LNCaP clone FGC (cell line): ENCODE results near the gene MYF6.

Experiments used
- DNase-seq: peaks from one replicate; pipeline ENCODE4 v3.0.0-alpha.2; 2011; ENCODE audit warnings: low read depth
- H3K4me3 ChIP-seq: 2 replicates; pipeline ENCODE4 v1.5.1; 2011; ENCODE audit warnings: mild to moderate bottlenecking, low read depth, low read length, control low read depth
- TF ChIP-seq, protein P1 (sequence below): IDR thresholded peaks from 2 replicates; pipeline ENCODE4 v1.5.1; 2012; ENCODE audit warnings: mild to moderate bottlenecking; ENCODE audit not compliant: control insufficient read depth, insufficient read depth; ENCODE audit errors: extremely low read depth

Gene MYF6

GRCh38 chr12:80716696-80717469, 9.4 kb downstream of the MYF6 start, which contains the start of gene MYF5:
TSS of gene MYF5 (plus strand) at chr12:80716912. CDS start at chr12:80717064, 152 bp downstream.
- no peak within 1 kb of the TSS for H3K4me3 ChIP-seq
- TF ChIP-seq, protein P1, sequence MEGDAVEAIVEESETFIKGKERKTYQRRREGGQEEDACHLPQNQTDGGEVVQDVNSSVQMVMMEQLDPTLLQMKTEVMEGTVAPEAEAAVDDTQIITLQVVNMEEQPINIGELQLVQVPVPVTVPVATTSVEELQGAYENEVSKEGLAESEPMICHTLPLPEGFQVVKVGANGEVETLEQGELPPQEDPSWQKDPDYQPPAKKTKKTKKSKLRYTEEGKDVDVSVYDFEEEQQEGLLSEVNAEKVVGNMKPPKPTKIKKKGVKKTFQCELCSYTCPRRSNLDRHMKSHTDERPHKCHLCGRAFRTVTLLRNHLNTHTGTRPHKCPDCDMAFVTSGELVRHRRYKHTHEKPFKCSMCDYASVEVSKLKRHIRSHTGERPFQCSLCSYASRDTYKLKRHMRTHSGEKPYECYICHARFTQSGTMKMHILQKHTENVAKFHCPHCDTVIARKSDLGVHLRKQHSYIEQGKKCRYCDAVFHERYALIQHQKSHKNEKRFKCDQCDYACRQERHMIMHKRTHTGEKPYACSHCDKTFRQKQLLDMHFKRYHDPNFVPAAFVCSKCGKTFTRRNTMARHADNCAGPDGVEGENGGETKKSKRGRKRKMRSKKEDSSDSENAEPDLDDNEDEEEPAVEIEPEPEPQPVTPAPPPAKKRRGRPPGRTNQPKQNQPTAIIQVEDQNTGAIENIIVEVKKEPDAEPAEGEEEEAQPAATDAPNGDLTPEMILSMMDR: no peak
- DNase-seq: no peak

- DNase-seq: no peak
- TF ChIP-seq, protein P1: no peak
- H3K4me3 ChIP-seq: no peak overlapping the region
Observed at GRCh38 chr12:80717856-80718255, 10.4 kb downstream of the MYF6 start.

- H3K4me3 ChIP-seq: no peak overlapping the region
- TF ChIP-seq, protein P1: no peak
- no peak for DNase-seq
Observed at GRCh38 chr12:80720516-80720915, 13.1 kb downstream of the MYF6 start.

- TF ChIP-seq, protein P1: no peak
- DNase-seq: no peak
Observed at GRCh38 chr12:80721326-80721725, 13.9 kb downstream of the MYF6 start.

GRCh38 chr12:80745851-80746505, 38.5 kb downstream of the MYF6 start:
- no peak for DNase-seq
- no peak overlapping the region for H3K4me3 ChIP-seq
- TF ChIP-seq, protein P1: no peak

More at GRCh38 chr12:80721326-80721725, 13.9 kb downstream of the MYF6 start:
- H3K4me3 ChIP-seq: no peak overlapping the region

GRCh38 chr12:80747800-80748199, 40.4 kb downstream of the MYF6 start:
- H3K4me3 ChIP-seq: no peak overlapping the region
- TF ChIP-seq, protein P1: no peak
- DNase-seq: no peak
